Gastrocnemius medialis (tissue), 4 donors: Measurements from ENCODE around the gene RPRD1A.

Source experiments
- POLR2A ChIP-seq, 2 donors: fragments of 450-650 bp; IDR thresholded peaks; one replicate each; pipeline ENCODE4 v1.6.1; 2017; ENCODE audit warnings: antibody characterized with exemption in 2 of 2, mild to moderate bottlenecking in 2 of 2, moderate library complexity in 2 of 2
- TF ChIP-seq, protein P1 (sequence below), 5 experiments: fragments of 450-650 bp in 3 of 5; fragments of 200-600 bp in 2 of 5; sonication (generic) in 2 of 5; IDR thresholded peaks in 4 of 5; conservative IDR thresholded peaks in 1 of 5; 1 replicate in 4 of 5; 2 replicates in 1 of 5; pipeline ENCODE4 v1.5.1; 2016 to 2019; ENCODE audit warnings: antibody characterized with exemption in 5 of 5, mild to moderate bottlenecking in 3 of 5, moderate library complexity in 3 of 5

DNA sequence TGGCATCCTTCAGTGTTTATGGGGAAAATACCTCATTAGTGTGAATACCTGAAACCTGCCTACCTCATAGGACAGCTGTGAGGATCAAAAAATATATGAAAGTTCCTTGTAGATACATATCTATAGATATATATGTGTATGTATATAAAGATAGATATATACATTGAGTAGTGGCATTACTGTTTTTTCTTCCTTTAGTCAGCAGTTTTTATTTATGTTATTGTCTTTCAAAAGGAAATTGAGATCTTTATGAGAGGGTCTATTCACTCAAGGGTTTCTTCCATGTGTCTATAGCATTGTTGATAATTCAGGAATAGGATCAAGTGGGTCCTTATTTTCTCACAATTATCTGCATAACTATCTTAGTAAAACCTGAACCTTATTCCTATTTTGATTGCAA lies 88.2 kb downstream of the RPRD1A start:
- TF ChIP-seq, protein P1, sequence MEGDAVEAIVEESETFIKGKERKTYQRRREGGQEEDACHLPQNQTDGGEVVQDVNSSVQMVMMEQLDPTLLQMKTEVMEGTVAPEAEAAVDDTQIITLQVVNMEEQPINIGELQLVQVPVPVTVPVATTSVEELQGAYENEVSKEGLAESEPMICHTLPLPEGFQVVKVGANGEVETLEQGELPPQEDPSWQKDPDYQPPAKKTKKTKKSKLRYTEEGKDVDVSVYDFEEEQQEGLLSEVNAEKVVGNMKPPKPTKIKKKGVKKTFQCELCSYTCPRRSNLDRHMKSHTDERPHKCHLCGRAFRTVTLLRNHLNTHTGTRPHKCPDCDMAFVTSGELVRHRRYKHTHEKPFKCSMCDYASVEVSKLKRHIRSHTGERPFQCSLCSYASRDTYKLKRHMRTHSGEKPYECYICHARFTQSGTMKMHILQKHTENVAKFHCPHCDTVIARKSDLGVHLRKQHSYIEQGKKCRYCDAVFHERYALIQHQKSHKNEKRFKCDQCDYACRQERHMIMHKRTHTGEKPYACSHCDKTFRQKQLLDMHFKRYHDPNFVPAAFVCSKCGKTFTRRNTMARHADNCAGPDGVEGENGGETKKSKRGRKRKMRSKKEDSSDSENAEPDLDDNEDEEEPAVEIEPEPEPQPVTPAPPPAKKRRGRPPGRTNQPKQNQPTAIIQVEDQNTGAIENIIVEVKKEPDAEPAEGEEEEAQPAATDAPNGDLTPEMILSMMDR (IDR thresholded peaks at IDR 0.05 in 4 of 5, conservative IDR thresholded peaks at IDR 0.05 in 1 of 5) = no peak
- TF ChIP-seq POLR2A (IDR thresholded peaks at IDR 0.05) = no peak
